A673 (cell line): ENCODE measurements around the gene IGF2R. TPM values are rescaled to one million over a fixed set of nuclear protein-coding genes. Genes with fewer than 3 reads are reported as not detected.

Experiments used
- BruUV-seq: library from RNA; stranded (reverse); fragments of 400-500 nt; replicated peaks from 2 replicates; lab custom pipeline; 2021; lab: Mats Ljungman, UMichigan
- CTCF ChIA-PET: fragments of 300-600 bp; sonication (Branson Sonifier 250); formaldehyde crosslinking; loops from one replicate; lab custom pipeline; 2022; ENCODE audit warnings: antibody characterized with exemption; lab: Charles Lee
- POLR2A ChIA-PET: fragments of 300-600 bp; sonication (Branson Sonifier 250); formaldehyde crosslinking; loops from one replicate; lab custom pipeline; 2022; ENCODE audit warnings: antibody characterized with exemption; ENCODE audit not compliant: low non-redundant PET; lab: Charles Lee
- DNase-seq: peaks from one replicate; pipeline ENCODE4 v3.0.0-alpha.2; 2015; ENCODE audit warnings: low spot score
- H3K27ac ChIP-seq: fragments of 200-600 bp; sonication (generic); 2 replicates; pipeline ENCODE4 v1.5.1; 2016; ENCODE audit warnings: mixed run types, low read depth, mild to moderate bottlenecking, mixed read lengths, antibody characterized with exemption, low read length; ENCODE audit not compliant: poor library complexity, severe bottlenecking
- H3K27me3 ChIP-seq: fragments of 200-600 bp; sonication (generic); replicated peaks from 2 replicates; pipeline ENCODE4 v1.6.1; 2017; ENCODE audit warnings: mixed run types, low read depth, mild to moderate bottlenecking, mixed read lengths, antibody characterized with exemption, low read length; ENCODE audit not compliant: insufficient read depth, poor library complexity
- H3K36me3 ChIP-seq: fragments of 200-600 bp; sonication (generic); 2 replicates; pipeline ENCODE4 v1.6.1; 2016; ENCODE audit warnings: mixed run types, mild to moderate bottlenecking, mixed read lengths, antibody characterized with exemption, low read length; ENCODE audit not compliant: insufficient read depth, poor library complexity, severe bottlenecking
- H3K4me1 ChIP-seq: fragments of 200-600 bp; sonication (generic); 2 replicates; pipeline ENCODE4 v1.6.1; 2017; ENCODE audit warnings: mixed run types, mild to moderate bottlenecking, mixed read lengths, antibody characterized with exemption, low read length; ENCODE audit not compliant: insufficient read depth, poor library complexity, severe bottlenecking
- H3K4me3 ChIP-seq: fragments of 200-600 bp; sonication (generic); 2 replicates; pipeline ENCODE4 v1.5.1; 2016; ENCODE audit warnings: low read depth, mixed run types, mild to moderate bottlenecking, mixed read lengths, low read length; ENCODE audit not compliant: poor library complexity, severe bottlenecking
- H3K9me3 ChIP-seq: fragments of 200-600 bp; sonication (generic); 2 replicates; pipeline ENCODE4 v1.6.1; 2016; ENCODE audit warnings: mixed run types, low read depth, mild to moderate bottlenecking, mixed read lengths, antibody characterized with exemption, low read length; ENCODE audit not compliant: poor library complexity, severe bottlenecking
- EZH2 ChIP-seq: fragments of 200-600 bp; sonication (generic); IDR thresholded peaks from 2 replicates; pipeline ENCODE4 v1.6.1; 2017; ENCODE audit warnings: borderline replicate concordance, low read depth, mild to moderate bottlenecking, mixed read lengths, antibody characterized with exemption, low read length; ENCODE audit not compliant: poor library complexity, severe bottlenecking
- intact Hi-C: fragments of 100-400 bp; cut with micrococcal nuclease; formaldehyde crosslinking; loops from one replicate; pipeline ENCODE4 v1.10.0; 2022; ENCODE audit not compliant: unreplicated experiment
- total RNA-seq: library from RNA; stranded (reverse); gene quantifications from 2 replicates; pipeline ENCODE4 v1.2.3, GENCODE V29; 2021
- TF ChIP-seq, protein P1 (sequence below): fragments of 300-800, 200-600 bp; sonication (generic); conservative IDR thresholded peaks from 2 replicates; pipeline ENCODE4 v1.5.1; 2017; ENCODE audit warnings: low read depth, mild to moderate bottlenecking, antibody characterized with exemption, low read length, moderate library complexity, mixed read lengths

Gene IGF2R
- total RNA-seq, 1 experiment from 2014 or later: 67.4 TPM

- Histone ChIP-seq H3K27ac (no peak overlapping the region), H3K4me3 (no peak overlapping the region), H3K36me3 (peaks cover 59% of the 10 kb centered on the region), H3K27me3 (no peaks in the 10 kb centered on the region), H3K4me1 (no peaks in the 10 kb centered on the region), H3K9me3 (no peaks in the 10 kb centered on the region)
- intact Hi-C loops: no loop called here
- no TSS peak for BruUV-seq
- POLR2A ChIA-PET: no interaction called here
- DNase-seq: no peak
- no peak for TF ChIP-seq EZH2
- TF ChIP-seq, protein P1, sequence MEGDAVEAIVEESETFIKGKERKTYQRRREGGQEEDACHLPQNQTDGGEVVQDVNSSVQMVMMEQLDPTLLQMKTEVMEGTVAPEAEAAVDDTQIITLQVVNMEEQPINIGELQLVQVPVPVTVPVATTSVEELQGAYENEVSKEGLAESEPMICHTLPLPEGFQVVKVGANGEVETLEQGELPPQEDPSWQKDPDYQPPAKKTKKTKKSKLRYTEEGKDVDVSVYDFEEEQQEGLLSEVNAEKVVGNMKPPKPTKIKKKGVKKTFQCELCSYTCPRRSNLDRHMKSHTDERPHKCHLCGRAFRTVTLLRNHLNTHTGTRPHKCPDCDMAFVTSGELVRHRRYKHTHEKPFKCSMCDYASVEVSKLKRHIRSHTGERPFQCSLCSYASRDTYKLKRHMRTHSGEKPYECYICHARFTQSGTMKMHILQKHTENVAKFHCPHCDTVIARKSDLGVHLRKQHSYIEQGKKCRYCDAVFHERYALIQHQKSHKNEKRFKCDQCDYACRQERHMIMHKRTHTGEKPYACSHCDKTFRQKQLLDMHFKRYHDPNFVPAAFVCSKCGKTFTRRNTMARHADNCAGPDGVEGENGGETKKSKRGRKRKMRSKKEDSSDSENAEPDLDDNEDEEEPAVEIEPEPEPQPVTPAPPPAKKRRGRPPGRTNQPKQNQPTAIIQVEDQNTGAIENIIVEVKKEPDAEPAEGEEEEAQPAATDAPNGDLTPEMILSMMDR: no peak
- CTCF ChIA-PET: no interaction called here
Measured at GRCh38 chr6:160060221-160060620, 91.3 kb downstream of the IGF2R start.

GRCh38 chr6:160060920-160061447 is 92.1 kb downstream of the IGF2R start:
- ChIA-PET CTCF (no interaction called here), POLR2A (no interaction called here)
- Histone ChIP-seq H3K9me3 (no peaks in the 10 kb centered on the region), H3K4me1 (no peaks in the 10 kb centered on the region), H3K27me3 (no peaks in the 10 kb centered on the region), H3K4me3 (no peak overlapping the region), H3K27ac (no peak overlapping the region), H3K36me3 (peaks cover 60% of the 10 kb centered on the region)
- no peak for DNase-seq
- TF ChIP-seq, protein P1: no peak
- TF ChIP-seq EZH2: no peak
- no TSS peak for BruUV-seq
- intact Hi-C loops: no loop called here

DNA sequence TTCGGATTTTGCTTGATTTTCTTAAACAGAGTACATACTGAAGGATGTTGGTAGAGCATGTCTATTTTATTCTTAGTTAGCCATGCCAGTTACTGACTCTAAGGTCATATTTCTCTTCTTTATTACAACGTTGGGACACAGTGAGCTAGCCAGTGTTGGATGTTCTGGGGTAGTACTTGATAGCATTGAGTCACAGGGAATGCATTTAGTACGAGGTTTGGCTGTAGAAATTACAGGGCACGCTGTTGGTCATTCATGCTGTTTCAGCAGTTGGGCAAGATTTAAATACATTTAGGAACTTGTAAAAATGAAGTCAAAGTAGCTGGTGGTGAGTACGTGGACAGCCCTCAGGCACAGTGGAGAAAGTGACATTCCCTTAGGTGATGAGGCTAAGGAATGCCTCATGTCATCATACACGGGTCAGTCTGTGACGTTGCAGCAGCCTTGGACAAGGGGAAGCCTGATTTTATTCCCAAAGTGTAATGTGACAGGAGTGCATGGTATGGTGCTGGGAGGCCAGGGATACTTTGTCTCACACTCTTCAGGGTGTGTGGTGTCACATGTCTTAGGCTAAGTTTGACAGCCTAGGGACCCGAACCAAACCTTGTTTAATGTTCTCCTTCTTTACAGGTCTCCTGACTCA is 95.0 kb downstream of the IGF2R start:
- peaks cover 55% of the 10 kb centered on the region for H3K36me3 ChIP-seq
- H3K27me3 ChIP-seq: no peaks in the 10 kb centered on the region
- no TSS peak for BruUV-seq
- H3K4me1 ChIP-seq: no peaks in the 10 kb centered on the region
- no peak overlapping the region for H3K4me3 ChIP-seq
- TF ChIP-seq, protein P1: no peak
- TF ChIP-seq EZH2: no peak
- no peak overlapping the region for H3K27ac ChIP-seq
- intact Hi-C loops: no loop called here
- ChIA-PET POLR2A (no interaction called here), CTCF (no interaction called here)
- no peaks in the 10 kb centered on the region for H3K9me3 ChIP-seq
- DNase-seq: no peak
